Lower leg skin (tissue), 3 donors: ENCODE data around the gene MSL3B.

Experiments used
- POLR2A ChIP-seq, 2 donors: fragments of 450-650 bp; IDR thresholded peaks; one replicate each; pipeline ENCODE4 v1.6.1; 2016 to 2017; ENCODE audit warnings: antibody characterized with exemption in 2 of 2, mild to moderate bottlenecking in 1 of 2, moderate library complexity in 1 of 2
- TF ChIP-seq, protein P1 (sequence below), 3 donors: fragments of 450-650 bp; IDR thresholded peaks; one replicate each; pipeline ENCODE4 v1.5.1; 2016; ENCODE audit warnings: antibody characterized with exemption in 3 of 3, mild to moderate bottlenecking in 3 of 3, moderate library complexity in 2 of 3

DNA sequence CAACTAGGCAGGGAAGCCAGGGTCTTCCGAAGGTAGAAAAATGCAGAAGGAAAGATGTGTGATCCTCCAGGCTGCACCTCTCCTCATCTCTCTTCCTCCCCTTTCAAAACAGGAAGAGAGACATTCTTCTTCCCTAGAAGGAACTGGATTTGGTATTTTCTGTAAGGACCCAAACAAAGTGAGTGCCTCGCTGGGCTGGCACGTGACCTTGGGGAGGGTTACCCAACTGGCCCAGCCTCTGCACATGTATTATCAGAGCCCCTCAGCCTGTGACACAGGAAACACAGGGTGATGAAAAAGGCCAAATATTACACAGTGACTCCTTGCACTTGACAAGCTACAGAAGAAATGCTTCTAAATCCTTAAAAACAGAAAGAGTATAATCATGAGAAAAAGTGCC, 16.1 kb downstream of the MSL3B start:
- TF ChIP-seq, protein P1, sequence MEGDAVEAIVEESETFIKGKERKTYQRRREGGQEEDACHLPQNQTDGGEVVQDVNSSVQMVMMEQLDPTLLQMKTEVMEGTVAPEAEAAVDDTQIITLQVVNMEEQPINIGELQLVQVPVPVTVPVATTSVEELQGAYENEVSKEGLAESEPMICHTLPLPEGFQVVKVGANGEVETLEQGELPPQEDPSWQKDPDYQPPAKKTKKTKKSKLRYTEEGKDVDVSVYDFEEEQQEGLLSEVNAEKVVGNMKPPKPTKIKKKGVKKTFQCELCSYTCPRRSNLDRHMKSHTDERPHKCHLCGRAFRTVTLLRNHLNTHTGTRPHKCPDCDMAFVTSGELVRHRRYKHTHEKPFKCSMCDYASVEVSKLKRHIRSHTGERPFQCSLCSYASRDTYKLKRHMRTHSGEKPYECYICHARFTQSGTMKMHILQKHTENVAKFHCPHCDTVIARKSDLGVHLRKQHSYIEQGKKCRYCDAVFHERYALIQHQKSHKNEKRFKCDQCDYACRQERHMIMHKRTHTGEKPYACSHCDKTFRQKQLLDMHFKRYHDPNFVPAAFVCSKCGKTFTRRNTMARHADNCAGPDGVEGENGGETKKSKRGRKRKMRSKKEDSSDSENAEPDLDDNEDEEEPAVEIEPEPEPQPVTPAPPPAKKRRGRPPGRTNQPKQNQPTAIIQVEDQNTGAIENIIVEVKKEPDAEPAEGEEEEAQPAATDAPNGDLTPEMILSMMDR (IDR thresholded peaks at IDR 0.05), result no peak
- no peak for TF ChIP-seq POLR2A (IDR thresholded peaks at IDR 0.05)
